Adrenal gland (tissue), 12 donors: ENCODE data around the gene RBM10. TPM values are rescaled to one million over a fixed set of nuclear protein-coding genes. Genes with fewer than 3 reads are reported as not detected.
A peak's percentile ranks its signal among the peaks of the same experiment; 100 is the strongest.

Experiments
- DNase-seq, 7 donors: peaks; one replicate each; pipeline ENCODE4 v3.0.0-alpha.2; 2019 to 2020
- H3K27ac ChIP-seq, 5 donors: fragments of 200-600 bp; sonication (generic) in 4 of 5; 1 replicate in 3 of 5; 2 replicates in 2 of 5; pipeline versions ENCODE4 v1.5.1 to v1.8.0; 2016 to 2020; ENCODE audit warnings: mild to moderate bottlenecking in 1 of 5
- H3K27me3 ChIP-seq: fragments of 200-600 bp; 2 replicates; pipeline ENCODE4 v1.8.0; 2021
- H3K36me3 ChIP-seq, 2 donors: fragments of 200-600 bp; replicated peaks in 1 of 2; 1 replicate in 1 of 2; 2 replicates in 1 of 2; pipeline versions ENCODE4 v1.5.1 to v1.8.0; 2018 to 2022
- H3K4me1 ChIP-seq, 2 donors: fragments of 200-600 bp; replicated peaks in 1 of 2; 1 replicate in 1 of 2; 2 replicates in 1 of 2; pipeline versions ENCODE4 v1.5.1 to v1.8.0; 2018 to 2021
- H3K4me3 ChIP-seq, 4 donors: fragments of 200-600 bp; sonication (generic) in 3 of 4; one replicate each; pipeline ENCODE4 v1.5.1; 2016 to 2018
- H3K9me3 ChIP-seq, 3 donors: fragments of 200-600 bp; sonication (generic) in 1 of 3; replicated peaks in 1 of 3; 1 replicate in 2 of 3; 2 replicates in 1 of 3; pipeline versions ENCODE4 v1.5.1 to v1.8.0; 2016 to 2021
- CTCF ChIP-seq, 6 experiments: fragments of 450-650 bp in 4 of 6; fragments of 200-600 bp in 2 of 6; sonication (generic) in 1 of 6; IDR thresholded peaks; 1 replicate in 5 of 6; 2 replicates in 1 of 6; pipeline versions ENCODE4 v1.5.1 to v1.8.0; 2016 to 2021; ENCODE audit warnings: antibody characterized with exemption in 6 of 6, mild to moderate bottlenecking in 2 of 6, moderate library complexity in 1 of 6
- POLR2A ChIP-seq, 2 donors: fragments of 450-650 bp; IDR thresholded peaks; one replicate each; pipeline ENCODE4 v1.6.1; 2017; ENCODE audit warnings: antibody characterized with exemption in 2 of 2, mild to moderate bottlenecking in 2 of 2, moderate library complexity in 1 of 2
- WGBS, 4 donors: extraction: QIAGEN DNeasy Blood & Tissue Kit in 2 of 4; methylation state at CpG; one replicate each; pipeline versions ENCODE4 v1.1.5 to v1.1.7; 2013 to 2017; 5-methylcytosine and 5-hydroxymethylcytosine counted together
- intact Hi-C, 2 donors: fragments of 100-400 bp; cut with DNase I; formaldehyde crosslinking; loops; one replicate each; pipeline versions ENCODE4 v1.14.1 to v1.15.0; 2022 to 2023
- polyA plus RNA-seq, 3 donors: library from polyadenylated mRNA; stranded (reverse); fragments of 200-250 nt in 2 of 3; fragments of 350-450 nt in 1 of 3; fragmentation: Illumina TruSeq in 1 of 3; extraction: RNeasy Lipid Tissue Mini Kit (QIAGEN cat#74804) in 1 of 3; gene quantifications; one replicate each; pipeline ENCODE4 v1.2.3, GENCODE V29; 2013 to 2014
- total RNA-seq, 9 donors: library from RNA; depleted of rRNA in 4 of 9; stranded (reverse); fragments of >200 nt in 4 of 9; fragments of 120-200 nt in 1 of 9; fragmentation: NEBNext Ultra II Directional in 1 of 9; extraction: Animal tissue kit (Norgen Biotek cat#: 25700) in 1 of 9; gene quantifications; one replicate each; pipeline versions ENCODE4 v1.1.0 to v1.2.4, GENCODE V29; 2013 to 2023
- donor health status: healthy with polysubstance abuse.
- donor health status: Bipolar disorder and iron deficiency.
- donor health status: DM: yes; HTN: yes; CAD: no.
- donor health status: DM: no; HTN: no; CAD: no.
- donor health status: DM: no; HTN: no; CAD: no.
- donor health status: DM: yes; HTN: yes; CAD: no.

RBM10 gene
- total and polyA plus RNA-seq, 12 donors: 27.7 to 75.9 (median 37.5) TPM

- no peak overlapping the region for H3K27ac ChIP-seq
- H3K27me3 ChIP-seq: peaks cover 6% of the 10 kb centered on the region
- peaks cover 0 to 57% of the 10 kb centered on the region in 2 donors for H3K36me3 ChIP-seq
- H3K4me3 ChIP-seq: no peak overlapping the region
- WGBS, 4 donors: 86 to 93% (median 90%) methylated on average over 20 to 23 of the region's 23 CpGs
- no peaks in the 10 kb centered on the region for H3K9me3 ChIP-seq
- DNase-seq: peak in 1 of 7 donors; percentile 8
- intact Hi-C loops: no loop called here
- no peaks in the 10 kb centered on the region for H3K4me1 ChIP-seq
- TF ChIP-seq CTCF (IDR thresholded peaks at IDR 0.05) (no peak), POLR2A (IDR thresholded peaks at IDR 0.05) (no peak)
Measured at GRCh38 chrX:47176101-47176740, 31.2 kb downstream of the RBM10 start.

- Histone ChIP-seq H3K4me1 (no peaks in the 10 kb centered on the region), H3K27ac (no peak overlapping the region), H3K4me3 (no peak overlapping the region), H3K27me3 (peaks cover 8% of the 10 kb centered on the region), H3K9me3 (no peaks in the 10 kb centered on the region), H3K36me3 (peaks cover 0 to 64% of the 10 kb centered on the region in 2 donors)
- peak in 2 of 7 donors; percentile 2 to 10 for DNase-seq
- TF ChIP-seq POLR2A (IDR thresholded peaks at IDR 0.05) (no peak), CTCF (IDR thresholded peaks at IDR 0.05) (no peak)
- intact Hi-C loops: no loop called here
- WGBS, 4 donors: 35 to 76% (median 57%) methylated on average over 2 of the region's 2 CpGs; no CpG with 5 or more reads in 1 of the 4 donors
Measured at GRCh38 chrX:47177079-47177478, 32.1 kb downstream of the RBM10 start.

- H3K4me1 ChIP-seq: no peaks in the 10 kb centered on the region
- intact Hi-C loops: no loop called here
- peak in 2 of 7 donors; percentile 5 to 11 for DNase-seq
- TF ChIP-seq POLR2A (IDR thresholded peaks at IDR 0.05) (no peak), CTCF (IDR thresholded peaks at IDR 0.05) (no peak)
- peaks cover 3% of the 10 kb centered on the region for H3K27me3 ChIP-seq
- H3K4me3 ChIP-seq: no peak overlapping the region
- H3K36me3 ChIP-seq: peaks cover 0 to 73% of the 10 kb centered on the region in 2 donors
- H3K27ac ChIP-seq: peak overlapping the region in 3 of 5 donors; percentile 64 to 83 (median 80)
- WGBS, 4 donors: 83 to 91% (median 88%) methylated on average over 2 to 5 of the region's 5 CpGs
- no peaks in the 10 kb centered on the region for H3K9me3 ChIP-seq
Measured at GRCh38 chrX:47178337-47178736, 33.3 kb downstream of the RBM10 start.

- WGBS, 4 donors: 0 to 63% (median 51%) methylated on average over 1 to 14 of the region's 14 CpGs
- H3K27ac ChIP-seq: peak overlapping the region in 4 of 5 donors; percentile 48 to 85 (median 74)
- no peaks in the 10 kb centered on the region for H3K9me3 ChIP-seq
- peak; percentile 84 to 92 (median 89) for DNase-seq
- peaks cover 3% of the 10 kb centered on the region for H3K27me3 ChIP-seq
- TF ChIP-seq CTCF (IDR thresholded peaks at IDR 0.05) (peak in 2 of 6 experiments; percentile 23 to 42), POLR2A (IDR thresholded peaks at IDR 0.05) (peak in 1 of 2 donors; percentile 32)
- intact Hi-C loops: no loop called here
- no peaks in the 10 kb centered on the region for H3K4me1 ChIP-seq
- peaks cover 0 to 71% of the 10 kb centered on the region in 2 donors for H3K36me3 ChIP-seq
- no peak overlapping the region for H3K4me3 ChIP-seq
Measured at GRCh38 chrX:47179221-47179927, 34.4 kb downstream of the RBM10 start.
